Lower lobe of right lung (tissue), 2 donors: ENCODE data around the gene MYLK4. TPM values are rescaled to one million over a fixed set of nuclear protein-coding genes. Genes with fewer than 3 reads are reported as not detected.
A peak's percentile ranks its signal among the peaks of the same experiment; 100 is the strongest.

Source experiments
- ATAC-seq, 2 donors: fragments of 200-7000 bp; cut with Tn5 transposase; one replicate each; pipeline ENCODE4 v1.9.1; 2020 to 2022; ENCODE audit warnings: mild to moderate bottlenecking in 2 of 2, moderate library complexity in 2 of 2
- DNase-seq: peaks from one replicate; pipeline ENCODE4 v3.0.0-alpha.2; 2020
- H3K27ac ChIP-seq: fragments of 200-600 bp; one replicate; pipeline ENCODE4 v1.8.0; 2022
- H3K27me3 ChIP-seq: fragments of 200-600 bp; one replicate; pipeline ENCODE4 v1.8.0; 2022; ENCODE audit warnings: low read depth
- H3K36me3 ChIP-seq: fragments of 200-600 bp; one replicate; pipeline ENCODE4 v1.8.0; 2022; ENCODE audit warnings: mild to moderate bottlenecking
- H3K4me1 ChIP-seq: fragments of 200-600 bp; one replicate; pipeline ENCODE4 v1.8.0; 2022
- H3K4me3 ChIP-seq: fragments of 200-600 bp; one replicate; pipeline ENCODE4 v1.8.0; 2022; ENCODE audit warnings: mild to moderate bottlenecking
- H3K9me3 ChIP-seq: fragments of 200-600 bp; one replicate; pipeline ENCODE4 v1.8.0; 2022
- intact Hi-C: fragments of 100-400 bp; cut with DNase I; formaldehyde crosslinking; loops from one replicate; pipeline ENCODE4 v1.11.0; 2022
- total RNA-seq: library from RNA; stranded (reverse); fragmentation: NEBNext Ultra II Directional; extraction: Animal tissue kit (Norgen Biotek cat#: 25700); gene quantifications from one replicate; pipeline ENCODE4 v1.2.1, GENCODE V29; 2021
- TF ChIP-seq, protein P1 (sequence below): fragments of 200-600 bp; IDR thresholded peaks from one replicate; pipeline ENCODE4 v1.8.0; 2022; ENCODE audit warnings: antibody characterized with exemption, mild to moderate bottlenecking
- donor health status: DM: no; HTN: yes; CAD: no; lungs with severe emphysema.

MYLK4 gene
- total RNA-seq, 1 donor from 2014 or later: 0.56 TPM

DNA sequence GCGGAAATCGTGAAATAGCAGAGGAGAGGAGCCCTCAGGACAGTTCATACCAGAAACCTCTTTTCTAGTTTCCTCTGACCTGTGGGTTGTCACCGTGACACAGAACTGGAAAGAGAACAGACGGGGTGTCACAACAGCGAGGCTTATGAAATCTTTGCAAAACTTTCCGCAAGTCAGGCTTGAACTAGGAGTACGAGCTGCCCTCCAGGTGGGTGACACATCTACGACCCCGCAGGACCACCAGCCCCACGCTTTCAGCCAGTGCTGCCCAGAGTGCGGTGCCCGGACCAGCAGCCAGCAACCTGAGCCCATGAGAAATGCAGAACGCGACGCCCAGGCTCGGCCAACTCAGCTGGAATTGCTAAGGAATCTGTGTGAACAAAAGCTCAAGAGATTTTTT is 45.2 kb upstream of the MYLK4 start:
- TF ChIP-seq, protein P1, sequence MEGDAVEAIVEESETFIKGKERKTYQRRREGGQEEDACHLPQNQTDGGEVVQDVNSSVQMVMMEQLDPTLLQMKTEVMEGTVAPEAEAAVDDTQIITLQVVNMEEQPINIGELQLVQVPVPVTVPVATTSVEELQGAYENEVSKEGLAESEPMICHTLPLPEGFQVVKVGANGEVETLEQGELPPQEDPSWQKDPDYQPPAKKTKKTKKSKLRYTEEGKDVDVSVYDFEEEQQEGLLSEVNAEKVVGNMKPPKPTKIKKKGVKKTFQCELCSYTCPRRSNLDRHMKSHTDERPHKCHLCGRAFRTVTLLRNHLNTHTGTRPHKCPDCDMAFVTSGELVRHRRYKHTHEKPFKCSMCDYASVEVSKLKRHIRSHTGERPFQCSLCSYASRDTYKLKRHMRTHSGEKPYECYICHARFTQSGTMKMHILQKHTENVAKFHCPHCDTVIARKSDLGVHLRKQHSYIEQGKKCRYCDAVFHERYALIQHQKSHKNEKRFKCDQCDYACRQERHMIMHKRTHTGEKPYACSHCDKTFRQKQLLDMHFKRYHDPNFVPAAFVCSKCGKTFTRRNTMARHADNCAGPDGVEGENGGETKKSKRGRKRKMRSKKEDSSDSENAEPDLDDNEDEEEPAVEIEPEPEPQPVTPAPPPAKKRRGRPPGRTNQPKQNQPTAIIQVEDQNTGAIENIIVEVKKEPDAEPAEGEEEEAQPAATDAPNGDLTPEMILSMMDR: no peak
- peak; percentile 36 to 46 for ATAC-seq
- Histone ChIP-seq H3K9me3 (no peaks in the 10 kb centered on the region), H3K4me1 (peaks cover 66% of the 10 kb centered on the region), H3K27me3 (no peaks in the 10 kb centered on the region), H3K36me3 (no peaks in the 10 kb centered on the region), H3K4me3 (no peak overlapping the region), H3K27ac (no peak overlapping the region)
- intact Hi-C loops: loop anchor here (10.0 kb wide), 1 partner anchor 49 kb away; the partner anchor contains the start of gene SERPINB1
- DNase-seq: no peak

DNA sequence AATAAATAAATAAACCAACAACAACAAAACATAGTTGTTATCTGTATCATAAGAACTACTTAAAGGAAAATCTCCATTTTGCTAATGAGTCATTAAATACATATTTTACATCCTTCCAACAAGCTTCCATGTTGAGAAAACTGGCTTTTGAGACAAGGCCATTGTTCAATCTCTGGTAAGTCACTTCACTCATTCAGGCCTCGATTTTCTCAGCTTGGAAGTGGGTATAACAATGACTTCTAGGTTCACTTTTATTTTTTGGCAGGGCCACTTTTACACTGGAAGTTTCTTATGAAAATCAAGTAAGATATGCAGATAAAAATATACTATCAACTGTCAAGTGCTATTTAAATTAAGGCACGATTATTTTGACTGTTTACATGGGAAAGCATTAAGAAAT is 44.4 kb upstream of the MYLK4 start:
- no peak for DNase-seq
- intact Hi-C loops: loop anchor here (10.0 kb wide), 1 partner anchor 50 kb away; the partner anchor contains the start of gene SERPINB1
- Histone ChIP-seq H3K4me1 (peaks cover 73% of the 10 kb centered on the region), H3K4me3 (no peak overlapping the region), H3K27me3 (no peaks in the 10 kb centered on the region), H3K9me3 (no peaks in the 10 kb centered on the region), H3K27ac (peak overlapping the region; percentile 1), H3K36me3 (no peaks in the 10 kb centered on the region)
- TF ChIP-seq, protein P1: no peak
- no peak for ATAC-seq

DNA sequence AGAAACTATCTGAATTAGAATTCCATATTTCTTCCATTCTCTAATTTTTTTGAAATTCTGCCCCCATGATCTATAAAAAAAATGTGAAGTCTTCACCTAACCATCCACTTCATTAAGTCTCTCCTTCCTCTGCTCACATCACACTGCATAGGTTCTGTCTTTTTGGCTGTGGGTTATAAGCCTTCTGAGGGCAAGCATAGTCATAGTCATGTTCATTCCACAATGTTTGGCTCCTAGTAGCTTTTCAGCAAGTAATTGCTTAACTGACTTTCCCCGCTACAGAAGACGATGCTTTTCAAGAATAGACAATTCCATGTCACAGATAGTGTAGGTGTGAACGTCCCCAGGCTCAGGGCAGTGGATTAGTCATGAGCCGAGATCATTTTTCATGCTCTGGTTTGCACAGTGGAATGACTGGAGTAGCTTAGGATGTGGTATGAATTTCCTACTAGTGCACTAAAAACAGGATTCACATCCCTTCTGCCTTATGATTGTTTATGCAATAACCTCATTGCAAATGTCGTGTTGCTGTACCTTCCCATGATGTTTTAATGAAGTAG is 43.5 kb upstream of the MYLK4 start:
- no peak for ATAC-seq
- intact Hi-C loops: loop anchor here (10.0 kb wide), 1 partner anchor 51 kb away; the partner anchor contains the start of gene SERPINB1
- Histone ChIP-seq H3K27me3 (no peaks in the 10 kb centered on the region), H3K27ac (peak overlapping the region; percentile 54), H3K4me1 (peaks cover 74% of the 10 kb centered on the region), H3K9me3 (no peaks in the 10 kb centered on the region), H3K4me3 (no peak overlapping the region), H3K36me3 (no peaks in the 10 kb centered on the region)
- TF ChIP-seq, protein P1: no peak
- no peak for DNase-seq

DNA sequence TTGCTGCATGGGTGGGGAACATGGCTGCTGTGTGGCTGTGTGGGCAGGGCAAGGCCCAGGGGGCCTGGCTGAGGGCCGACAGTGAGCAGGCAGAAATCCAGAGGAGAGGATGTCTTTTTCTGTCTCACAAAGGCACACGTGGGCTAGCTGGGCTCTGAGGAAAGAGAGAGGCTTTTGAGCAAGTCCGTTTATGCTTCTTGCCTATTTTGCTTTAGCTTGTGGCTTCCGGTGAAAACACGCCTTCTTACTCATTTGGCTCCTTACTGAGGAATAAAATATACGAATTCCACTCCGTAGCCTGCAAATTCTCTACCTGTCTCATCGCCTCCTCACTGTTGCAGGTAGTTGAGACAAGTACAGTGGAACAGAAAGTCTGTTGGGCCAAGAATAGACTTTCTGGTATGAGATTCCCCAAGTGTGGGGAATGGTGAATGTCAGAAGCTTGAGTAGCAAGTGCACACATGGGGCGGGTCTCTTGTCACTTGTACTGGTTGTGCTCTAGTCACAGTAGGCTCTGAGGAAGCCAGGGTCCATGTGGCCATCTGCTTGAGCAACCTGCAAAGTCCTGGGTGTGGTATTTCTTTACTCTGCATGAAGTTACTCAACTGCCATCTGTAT is 42.9 kb upstream of the MYLK4 start:
- intact Hi-C loops: loop anchor here (10.0 kb wide), 1 partner anchor 51 kb away; the partner anchor contains the start of gene SERPINB1
- no peaks in the 10 kb centered on the region for H3K36me3 ChIP-seq
- H3K4me3 ChIP-seq: no peak overlapping the region
- peak overlapping the region; percentile 54 for H3K27ac ChIP-seq
- H3K9me3 ChIP-seq: no peaks in the 10 kb centered on the region
- no peaks in the 10 kb centered on the region for H3K27me3 ChIP-seq
- peaks cover 71% of the 10 kb centered on the region for H3K4me1 ChIP-seq
- TF ChIP-seq, protein P1: no peak
- DNase-seq (peak; percentile 79), ATAC-seq (peak; percentile 31 to 64)

DNA sequence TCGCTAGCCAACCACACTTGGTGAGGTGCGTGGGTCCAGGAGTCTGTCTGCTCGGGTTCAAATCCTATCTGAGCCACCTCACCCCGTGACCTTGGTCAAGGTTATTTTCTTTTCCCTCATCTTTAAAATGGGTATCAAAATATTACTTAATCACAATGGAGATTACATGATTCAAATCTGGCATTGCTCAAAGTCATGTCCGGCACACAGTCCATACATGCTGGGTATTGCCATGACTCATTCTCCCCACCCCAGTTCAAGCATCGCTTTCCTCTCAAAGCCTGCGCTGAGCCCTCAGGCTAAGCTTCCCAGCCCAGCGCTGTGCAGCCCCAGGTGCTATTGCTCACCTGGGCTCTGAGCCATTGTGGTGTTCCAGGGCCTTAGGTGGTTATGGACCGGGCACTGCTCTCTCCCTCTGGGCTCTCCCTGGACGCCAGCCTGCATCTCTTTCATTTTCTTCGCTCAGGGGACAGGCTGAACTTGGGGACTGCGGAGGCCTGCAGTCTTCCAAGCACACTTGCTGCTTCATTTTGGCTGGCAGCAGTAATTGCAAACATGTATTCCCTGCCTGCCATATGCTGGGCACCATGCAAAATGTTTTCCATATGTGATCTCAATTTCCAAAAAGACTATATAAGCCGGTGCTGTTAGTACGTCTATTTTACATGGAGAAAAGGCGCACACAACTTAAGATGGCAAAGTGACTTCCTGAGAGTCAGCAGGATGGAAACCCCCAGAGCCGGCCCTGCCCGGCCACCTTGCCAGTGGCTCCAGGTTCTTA is 41.8 kb upstream of the MYLK4 start:
- intact Hi-C loops: loop anchor here (10.0 kb wide), 1 partner anchor 52 kb away; the partner anchor contains the start of gene SERPINB1
- Histone ChIP-seq H3K36me3 (no peaks in the 10 kb centered on the region), H3K4me1 (peaks cover 62% of the 10 kb centered on the region), H3K27me3 (no peaks in the 10 kb centered on the region), H3K4me3 (no peak overlapping the region), H3K9me3 (no peaks in the 10 kb centered on the region), H3K27ac (peak overlapping the region; percentile 54)
- TF ChIP-seq, protein P1: no peak
- ATAC-seq (peak in 1 of 2 donors; percentile 31), DNase-seq (no peak)
